BJ (cell line): ENCODE results near the gene RPL10. TPM values are rescaled to one million over a fixed set of nuclear protein-coding genes. Genes with fewer than 3 reads are reported as not detected.

Experiments
- CTCF ChIA-PET: fragments of 350-600 bp; formaldehyde crosslinking; extraction: SDS; loops from one replicate; lab custom pipeline; 2021; ENCODE audit warnings: antibody characterized with exemption, inconsistent platforms; lab: Yijun Ruan, JAX
- POLR2A ChIA-PET: fragments of 300-600 bp; sonication (Branson Sonifier 250); formaldehyde crosslinking; extraction: SDS; loops from one replicate; lab custom pipeline; 2021; ENCODE audit warnings: antibody characterized with exemption; lab: Charles Lee
- DNase-seq: peaks from one replicate; pipeline ENCODE4 v3.0.0-alpha.2; 2011; ENCODE audit warnings: low read depth
- H3K27me3 ChIP-seq: 2 replicates; pipeline ENCODE4 v1.6.0; 2011; ENCODE audit warnings: low read length; ENCODE audit not compliant: control insufficient read depth, insufficient read depth
- H3K36me3 ChIP-seq: 2 replicates; pipeline ENCODE4 v1.5.1; 2011; ENCODE audit warnings: low read length; ENCODE audit not compliant: control insufficient read depth, insufficient read depth
- H3K4me3 ChIP-seq: 2 replicates; pipeline ENCODE4 v1.5.1; 2011; ENCODE audit warnings: low read depth, mild to moderate bottlenecking, control low read depth, low read length
- polyA plus RNA-seq: library from polyadenylated mRNA; depleted of rRNA; stranded (reverse); fragments of >200 nt; gene quantifications from 2 replicates; pipeline ENCODE4 v1.2.3, GENCODE V29; 2011
- TF ChIP-seq, protein P1 (sequence below): IDR thresholded peaks from 2 replicates; pipeline ENCODE4 v1.5.1; 2011; ENCODE audit warnings: low read depth, mild to moderate bottlenecking, control low read depth, inconsistent platforms, low read length, moderate library complexity; ENCODE audit not compliant: insufficient read depth

The RPL10 gene
- polyA plus RNA-seq, 1 experiment: 7,037 TPM

DNA sequence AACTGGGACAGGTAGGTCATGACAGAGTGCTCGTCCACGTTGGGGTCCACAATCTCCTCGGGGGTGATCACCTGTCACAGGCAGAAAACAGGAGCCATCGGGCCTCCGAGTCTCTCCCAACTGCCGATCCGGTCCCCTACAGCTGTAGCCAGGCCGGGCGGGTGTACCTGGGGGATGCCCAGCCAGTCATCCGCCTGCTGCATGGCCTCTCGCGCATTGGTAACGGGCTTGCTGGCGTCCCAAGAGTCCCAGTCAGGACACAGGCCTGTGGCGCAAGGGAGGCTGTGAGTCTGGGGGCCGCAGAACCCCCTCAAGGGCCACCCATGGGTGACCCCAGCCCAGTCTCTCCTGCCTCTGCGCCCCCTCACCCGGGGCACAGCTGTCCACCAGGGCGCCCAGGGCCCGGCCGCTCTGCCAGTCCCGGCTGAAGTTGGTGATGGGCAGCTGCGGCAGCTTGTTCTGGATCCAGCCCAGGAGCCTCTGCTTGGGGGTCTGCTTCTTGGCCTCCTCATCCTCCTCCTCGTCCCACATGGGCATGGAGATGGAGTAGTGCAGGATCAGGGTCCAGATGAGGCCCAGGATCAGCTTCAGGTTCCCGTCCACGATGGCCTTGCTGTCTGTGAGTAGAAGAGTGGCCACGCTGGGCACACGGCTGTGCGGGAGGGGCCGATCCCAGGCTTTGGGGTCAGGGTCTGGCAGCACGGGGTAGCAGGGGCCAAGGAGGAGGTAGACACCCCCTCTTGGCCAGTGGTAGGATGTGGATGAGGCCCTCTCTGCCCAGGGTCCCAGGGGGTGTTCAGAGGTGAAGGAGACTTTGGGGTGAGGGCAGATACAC lies 30.5 kb upstream of the RPL10 start:
- POLR2A ChIA-PET: no interaction called here

DNA sequence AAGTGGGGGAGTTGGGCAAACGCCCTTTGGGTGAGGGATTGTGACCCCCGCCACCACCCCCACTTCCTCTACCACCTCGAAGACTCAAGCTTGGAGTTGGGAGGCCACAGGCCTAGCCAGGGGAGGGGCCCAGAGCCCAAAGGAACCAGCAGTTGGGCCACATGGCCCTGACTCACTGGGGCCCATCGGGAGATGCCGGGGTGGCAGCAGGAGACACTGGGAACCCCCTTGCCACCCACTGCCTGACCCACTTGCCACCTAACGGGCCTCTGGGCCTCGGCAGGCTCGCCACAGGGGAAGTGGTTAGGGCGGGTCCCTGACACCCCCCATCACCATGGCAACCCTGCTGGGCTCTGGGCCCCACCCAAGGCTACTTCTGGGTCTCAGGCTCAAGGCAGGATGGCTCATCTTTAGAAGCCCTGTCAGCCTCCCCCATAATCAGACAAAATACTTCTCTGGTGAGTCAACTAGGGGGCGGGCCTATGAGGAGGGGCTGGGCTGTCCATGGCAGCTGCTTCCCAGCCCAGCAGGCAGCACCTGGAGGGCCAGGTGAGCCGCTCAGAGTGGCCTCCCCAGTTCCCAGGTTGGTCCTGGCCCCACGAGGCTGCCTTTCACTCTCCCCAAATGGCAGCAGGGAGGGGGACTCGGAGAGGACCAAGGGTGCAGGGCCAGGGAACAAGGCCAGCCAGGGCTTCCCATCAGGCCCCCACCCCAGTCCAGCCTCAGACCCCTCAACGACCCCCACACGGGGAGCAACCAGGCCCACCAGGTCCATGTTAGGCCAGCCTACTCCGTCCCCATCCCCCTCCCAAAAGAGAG lies 29.3 kb upstream of the RPL10 start:
- ChIA-PET CTCF (no interaction called here), POLR2A (interaction anchor here (0.6 to 0.9 kb wide), 2 partner anchors 56 to 158 kb away, joined by 3 to 7 read pairs; no protein-coding TSS in a partner anchor)
- TF ChIP-seq, protein P1, sequence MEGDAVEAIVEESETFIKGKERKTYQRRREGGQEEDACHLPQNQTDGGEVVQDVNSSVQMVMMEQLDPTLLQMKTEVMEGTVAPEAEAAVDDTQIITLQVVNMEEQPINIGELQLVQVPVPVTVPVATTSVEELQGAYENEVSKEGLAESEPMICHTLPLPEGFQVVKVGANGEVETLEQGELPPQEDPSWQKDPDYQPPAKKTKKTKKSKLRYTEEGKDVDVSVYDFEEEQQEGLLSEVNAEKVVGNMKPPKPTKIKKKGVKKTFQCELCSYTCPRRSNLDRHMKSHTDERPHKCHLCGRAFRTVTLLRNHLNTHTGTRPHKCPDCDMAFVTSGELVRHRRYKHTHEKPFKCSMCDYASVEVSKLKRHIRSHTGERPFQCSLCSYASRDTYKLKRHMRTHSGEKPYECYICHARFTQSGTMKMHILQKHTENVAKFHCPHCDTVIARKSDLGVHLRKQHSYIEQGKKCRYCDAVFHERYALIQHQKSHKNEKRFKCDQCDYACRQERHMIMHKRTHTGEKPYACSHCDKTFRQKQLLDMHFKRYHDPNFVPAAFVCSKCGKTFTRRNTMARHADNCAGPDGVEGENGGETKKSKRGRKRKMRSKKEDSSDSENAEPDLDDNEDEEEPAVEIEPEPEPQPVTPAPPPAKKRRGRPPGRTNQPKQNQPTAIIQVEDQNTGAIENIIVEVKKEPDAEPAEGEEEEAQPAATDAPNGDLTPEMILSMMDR: no peak
- Histone ChIP-seq H3K4me3 (peak overlapping the region; percentile 89), H3K36me3 (peaks cover 40% of the 10 kb centered on the region), H3K27me3 (no peaks in the 10 kb centered on the region)
- peak; percentile 74 for DNase-seq

More for the DNA sequence above, 30.5 kb upstream of the RPL10 start:
- Histone ChIP-seq H3K27me3 (no peaks in the 10 kb centered on the region), H3K4me3 (peak overlapping the region; percentile 89), H3K36me3 (peaks cover 45% of the 10 kb centered on the region)
- DNase-seq: no peak
- CTCF ChIA-PET: interaction anchor here (1.1 kb wide), 1 partner anchor 13 kb away, joined by 3 read pairs; no protein-coding TSS in a partner anchor
- TF ChIP-seq, protein P1: no peak

DNA sequence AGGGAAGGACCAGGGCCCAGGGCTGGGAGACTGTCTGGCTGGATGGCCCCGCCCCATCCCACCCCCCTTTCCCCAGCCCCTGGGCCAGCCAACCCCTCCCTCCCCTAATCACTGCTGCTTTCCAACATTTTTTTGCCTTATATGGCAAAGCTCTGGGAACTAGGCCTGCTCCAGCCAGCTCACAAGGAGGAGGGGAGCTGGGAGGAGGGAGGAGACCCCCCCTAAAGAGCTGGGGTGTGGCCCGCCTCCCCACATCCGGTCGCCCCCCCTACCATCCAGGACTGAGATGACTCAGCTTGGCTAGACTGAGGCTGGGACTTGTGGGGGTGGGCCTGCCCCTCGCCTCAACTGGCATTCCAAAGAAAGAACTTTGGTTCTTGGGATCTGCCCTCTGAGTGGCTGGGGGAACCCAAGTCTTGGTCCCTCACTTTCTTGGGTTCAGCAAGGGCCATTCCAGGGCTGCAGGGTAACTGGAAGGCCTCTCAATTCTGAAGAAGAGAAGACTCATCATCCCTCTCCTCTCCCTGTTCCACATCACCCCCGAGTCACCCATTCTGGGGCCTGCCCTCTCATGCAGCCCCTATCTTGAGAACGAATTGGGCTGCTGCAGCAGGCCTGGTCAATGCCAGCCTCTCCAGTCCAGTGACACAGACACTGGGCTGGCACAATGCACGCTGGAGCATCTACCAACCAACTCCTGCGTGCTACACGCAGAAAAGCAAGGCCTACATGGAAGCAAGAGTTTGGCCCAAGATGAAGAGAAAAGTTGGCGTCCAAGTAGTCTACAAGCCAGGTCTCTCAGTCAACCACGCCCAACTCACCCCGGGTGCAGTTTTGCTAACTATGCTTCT lies 28.5 kb upstream of the RPL10 start:
- Histone ChIP-seq H3K36me3 (peaks cover 32% of the 10 kb centered on the region), H3K27me3 (no peaks in the 10 kb centered on the region), H3K4me3 (peak overlapping the region; percentile 89)
- ChIA-PET CTCF (no interaction called here), POLR2A (interaction anchor here (0.6 to 0.9 kb wide), 3 partner anchors 56 to 413 kb away, joined by 3 to 7 read pairs (median 4); no protein-coding TSS in a partner anchor)
- DNase-seq: peak; percentile 81
- TF ChIP-seq, protein P1: no peak

DNA sequence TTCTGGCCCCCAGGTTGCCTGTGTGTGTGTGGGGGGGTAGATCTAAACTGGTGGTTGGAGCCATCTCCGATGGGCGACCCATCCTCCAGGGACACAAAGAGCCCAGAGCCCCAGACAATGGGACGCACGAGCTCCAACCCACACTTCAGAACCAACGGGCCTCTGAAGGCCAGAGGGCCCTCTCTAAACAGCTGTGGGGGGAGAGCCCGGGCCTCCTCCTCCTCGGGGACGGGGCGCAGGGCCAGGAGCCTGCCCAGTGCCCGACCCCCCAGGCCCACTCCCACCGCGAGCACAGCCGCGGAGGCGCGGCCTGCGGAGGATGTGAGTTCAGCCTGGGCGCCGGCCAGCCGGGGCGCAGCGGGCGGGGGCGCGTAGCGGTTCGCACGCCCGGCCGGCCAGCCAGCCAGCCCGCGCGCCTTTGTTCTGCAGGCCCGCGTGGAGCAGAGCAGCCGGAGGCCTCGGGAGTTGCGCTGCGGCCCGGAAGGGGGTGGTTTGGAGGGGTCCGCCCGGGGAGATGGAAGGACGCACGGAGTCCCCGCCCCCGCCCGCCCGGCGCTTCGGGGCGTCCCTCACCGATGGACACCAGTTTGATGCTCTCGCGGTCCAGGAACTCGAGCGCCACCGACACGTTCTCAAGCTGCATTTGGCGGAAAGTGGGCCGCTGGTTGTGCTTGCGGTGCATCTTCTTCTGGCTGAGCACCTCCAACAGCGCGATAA lies 27.7 kb upstream of the RPL10 start:
- CTCF ChIA-PET: no interaction called here
- Histone ChIP-seq H3K27me3 (no peaks in the 10 kb centered on the region), H3K36me3 (peaks cover 25% of the 10 kb centered on the region), H3K4me3 (peak overlapping the region; percentile 89)
- POLR2A ChIA-PET: interaction anchor here (0.5 to 1.0 kb wide), 5 partner anchors 12 to 404 kb away, joined by 3 to 14 read pairs (median 4); partner anchors contain the start of gene RPL10
- DNase-seq: no peak
- TF ChIP-seq, protein P1: no peak
